Mammary epithelial cell (primary cell): Measurements from ENCODE around the gene NR2C2.

Experiments used
- CTCF ChIP-seq, 2 donors: IDR thresholded peaks in 1 of 2; conservative IDR thresholded peaks in 1 of 2; 2 replicates each; pipeline ENCODE4 v1.5.1; 2011 to 2012; ENCODE audit warnings: inconsistent platforms in 2 of 2, low read length in 2 of 2, mild to moderate bottlenecking in 2 of 2, control low read depth in 1 of 2, low read depth in 1 of 2; ENCODE audit not compliant: insufficient read depth in 1 of 2; ENCODE audit errors: extremely low read depth in 1 of 2
- EZH2 ChIP-seq: IDR thresholded peaks from 2 replicates; pipeline ENCODE4 v1.6.1; 2012; ENCODE audit warnings: low read length, inconsistent platforms, borderline replicate concordance

- no peak for TF ChIP-seq CTCF (conservative IDR thresholded peaks at IDR 0.05 in 1 of 2, IDR thresholded peaks at IDR 0.05 in 1 of 2; ENCODE audit: extremely low read depth in 1 of 2, insufficient read depth in 1 of 2, low read depth in 1 of 2, low read length in 2 of 2)
- no peak for TF ChIP-seq EZH2
Measured at GRCh38 chr3:14923476-14923875, 23.9 kb upstream of the NR2C2 start.
